B cell (primary cell): ENCODE results near the gene FBXL4. TPM values are rescaled to one million over a fixed set of nuclear protein-coding genes. Genes with fewer than 3 reads are reported as not detected.

Experiments used
- ATAC-seq: fragments of 200-7000 bp; cut with Tn5 transposase; one replicate; pipeline ENCODE4 v1.10.0; 2021; ENCODE audit warnings: low read depth, mild to moderate bottlenecking, moderate number of reproducible peaks, moderate library complexity
- CTCF ChIA-PET: fragments of 350-600 bp; sonication (Branson Sonifier 250); formaldehyde crosslinking; loops from one replicate; lab custom pipeline; 2021; ENCODE audit warnings: antibody characterized with exemption, inconsistent platforms; lab: Charles Lee
- POLR2A ChIA-PET: fragments of 350-600 bp; sonication (Branson Sonifier 250); formaldehyde crosslinking; loops from one replicate; lab custom pipeline; 2021; ENCODE audit warnings: antibody characterized with exemption; lab: Charles Lee
- DNase-seq: peaks from one replicate; pipeline ENCODE4 v3.0.0; 2013
- H2AFZ ChIP-seq: 2 replicates; pipeline ENCODE4 v1.6.1; 2012; ENCODE audit warnings: mild to moderate bottlenecking, low read depth, low read length; ENCODE audit not compliant: insufficient read depth, poor library complexity, severe bottlenecking
- H3K27ac ChIP-seq, 2 donors: 1 replicate in 1 of 2; 2 replicates in 1 of 2; pipeline ENCODE4 v1.5.1; 2012 to 2013; ENCODE audit warnings: low read length in 2 of 2, mild to moderate bottlenecking in 2 of 2, moderate library complexity in 1 of 2
- H3K27me3 ChIP-seq, 4 experiments: fragments of 200-600 bp in 1 of 4; sonication (generic) in 1 of 4; replicated peaks in 1 of 4; 1 replicate in 2 of 4; 2 replicates in 2 of 4; pipeline versions ENCODE4 v1.6.1 to v1.7.0; 2013 to 2016; ENCODE audit warnings: low read length in 3 of 4, mild to moderate bottlenecking in 2 of 4, mixed read lengths in 1 of 4, moderate library complexity in 1 of 4; ENCODE audit not compliant: insufficient read depth in 4 of 4, control insufficient read depth in 3 of 4; ENCODE audit errors: control extremely low read depth in 1 of 4
- H3K36me3 ChIP-seq, 2 experiments: replicated peaks in 1 of 2; 1 replicate in 1 of 2; 2 replicates in 1 of 2; pipeline versions ENCODE4 v1.6.1 to v1.7.1; 2013; ENCODE audit warnings: low read length in 1 of 2; ENCODE audit not compliant: insufficient read depth in 2 of 2, control insufficient read depth in 1 of 2; ENCODE audit errors: control extremely low read depth in 1 of 2, extremely low read depth in 1 of 2
- H3K4me1 ChIP-seq, 2 donors: fragments of 200-600 bp in 1 of 2; sonication (generic) in 1 of 2; 1 replicate in 1 of 2; 2 replicates in 1 of 2; pipeline versions ENCODE4 v1.5.1 to v1.6.1; 2013 to 2017; ENCODE audit warnings: low read length in 2 of 2; ENCODE audit not compliant: control insufficient read depth in 2 of 2, insufficient read depth in 2 of 2
- H3K4me2 ChIP-seq: replicated peaks from 2 replicates; pipeline ENCODE3; 2012; ENCODE audit warnings: mild to moderate bottlenecking, low read depth, low read length; ENCODE audit not compliant: poor library complexity, severe bottlenecking
- H3K4me3 ChIP-seq, 5 experiments: fragments of 200-600 bp in 1 of 5; sonication (generic) in 1 of 5; 1 replicate in 3 of 5; 2 replicates in 2 of 5; pipeline versions ENCODE4 v1.5.1 to v1.7.0; 2011 to 2016; ENCODE audit warnings: low read length in 4 of 5, mild to moderate bottlenecking in 4 of 5, low read depth in 2 of 5, control low read depth in 1 of 5, moderate library complexity in 1 of 5; ENCODE audit not compliant: insufficient read depth in 1 of 5; ENCODE audit errors: control extremely low read depth in 1 of 5, extremely low read depth in 1 of 5
- H3K79me2 ChIP-seq: fragments of 200-600 bp; sonication (generic); one replicate; pipeline ENCODE4 v1.6.0; 2016; ENCODE audit warnings: low read length; ENCODE audit not compliant: control insufficient read depth, insufficient read depth
- H3K9ac ChIP-seq: fragments of 200-600 bp; sonication (generic); 2 replicates; pipeline ENCODE4 v1.6.1; 2017; ENCODE audit warnings: mild to moderate bottlenecking, low read length, moderate library complexity
- H3K9me3 ChIP-seq, 3 donors: one replicate each; pipeline versions ENCODE4 v1.6.1 to v1.7.1; 2013; ENCODE audit warnings: low read length in 2 of 3; ENCODE audit not compliant: control insufficient read depth in 2 of 3, insufficient read depth in 1 of 3; ENCODE audit errors: control extremely low read depth in 1 of 3
- H4K20me1 ChIP-seq: 2 replicates; pipeline ENCODE4 v1.6.0; 2012; ENCODE audit warnings: mild to moderate bottlenecking, low read length; ENCODE audit not compliant: insufficient read depth, control insufficient read depth, poor library complexity, severe bottlenecking
- H3K27ac Mint-ChIP-seq: one replicate; pipeline ENCODE4 v1.8.0; 2021; ENCODE audit warnings: mixed read lengths
- H3K27me3 Mint-ChIP-seq: one replicate; pipeline ENCODE4 v1.8.0; 2021; ENCODE audit warnings: mixed read lengths
- H3K4me1 Mint-ChIP-seq: one replicate; pipeline ENCODE4 v1.8.0; 2021; ENCODE audit warnings: mixed read lengths
- H3K4me3 Mint-ChIP-seq: one replicate; pipeline ENCODE4 v1.8.0; 2021; ENCODE audit warnings: mixed read lengths
- H3K9me3 Mint-ChIP-seq: one replicate; pipeline ENCODE4 v1.8.0; 2022; ENCODE audit warnings: mixed read lengths; ENCODE audit not compliant: insufficient read depth
- CTCF ChIP-seq: fragments of 200-600 bp; IDR thresholded peaks from one replicate; pipeline ENCODE4 v1.8.0; 2022; ENCODE audit warnings: antibody characterized with exemption, mild to moderate bottlenecking
- EZH2 ChIP-seq: IDR thresholded peaks from 2 replicates; pipeline ENCODE4 v1.6.1; 2012; ENCODE audit warnings: borderline replicate concordance, low read depth, mild to moderate bottlenecking, moderate library complexity, low read length; ENCODE audit not compliant: insufficient read depth, poor library complexity, severe bottlenecking
- WGBS: methylation state at CpG from one replicate; pipeline ENCODE4 v1.1.5; 2013; ENCODE audit warnings: missing lambda C conversion rate; ENCODE audit not compliant: insufficient coverage; 5-methylcytosine and 5-hydroxymethylcytosine counted together
- intact Hi-C: fragments of 100-400 bp; cut with micrococcal nuclease; formaldehyde crosslinking; loops from one replicate; pipeline ENCODE4 v1.10.0; 2022
- polyA minus RNA-seq: library from RNA; depleted of rRNA, polyadenylated mRNA; stranded (reverse); fragments of >200 nt; gene quantifications from 2 replicates; pipeline ENCODE4 v1.2.3, GENCODE V29; 2012
- polyA plus RNA-seq: library from polyadenylated mRNA; depleted of rRNA; stranded (reverse); fragments of >200 nt; gene quantifications from 2 replicates; pipeline ENCODE4 v1.2.3, GENCODE V29; 2012
- total RNA-seq, 2 donors: library from RNA; stranded (reverse); fragments of 120-200 nt in 1 of 2; gene quantifications; 1 replicate in 1 of 2; 2 replicates in 1 of 2; pipeline versions ENCODE4 v1.2.3 to v1.2.4, GENCODE V29; 2013 to 2022

FBXL4 gene
- total RNA-seq, result 22.0 and 22.5 TPM in 2 replicates
- 23.2 TPM for total RNA-seq (2013)
- polyA plus RNA-seq, result 9.2 and 11.7 TPM in 2 replicates
- polyA minus RNA-seq, result 11.5 and 14.6 TPM in 2 replicates

DNA sequence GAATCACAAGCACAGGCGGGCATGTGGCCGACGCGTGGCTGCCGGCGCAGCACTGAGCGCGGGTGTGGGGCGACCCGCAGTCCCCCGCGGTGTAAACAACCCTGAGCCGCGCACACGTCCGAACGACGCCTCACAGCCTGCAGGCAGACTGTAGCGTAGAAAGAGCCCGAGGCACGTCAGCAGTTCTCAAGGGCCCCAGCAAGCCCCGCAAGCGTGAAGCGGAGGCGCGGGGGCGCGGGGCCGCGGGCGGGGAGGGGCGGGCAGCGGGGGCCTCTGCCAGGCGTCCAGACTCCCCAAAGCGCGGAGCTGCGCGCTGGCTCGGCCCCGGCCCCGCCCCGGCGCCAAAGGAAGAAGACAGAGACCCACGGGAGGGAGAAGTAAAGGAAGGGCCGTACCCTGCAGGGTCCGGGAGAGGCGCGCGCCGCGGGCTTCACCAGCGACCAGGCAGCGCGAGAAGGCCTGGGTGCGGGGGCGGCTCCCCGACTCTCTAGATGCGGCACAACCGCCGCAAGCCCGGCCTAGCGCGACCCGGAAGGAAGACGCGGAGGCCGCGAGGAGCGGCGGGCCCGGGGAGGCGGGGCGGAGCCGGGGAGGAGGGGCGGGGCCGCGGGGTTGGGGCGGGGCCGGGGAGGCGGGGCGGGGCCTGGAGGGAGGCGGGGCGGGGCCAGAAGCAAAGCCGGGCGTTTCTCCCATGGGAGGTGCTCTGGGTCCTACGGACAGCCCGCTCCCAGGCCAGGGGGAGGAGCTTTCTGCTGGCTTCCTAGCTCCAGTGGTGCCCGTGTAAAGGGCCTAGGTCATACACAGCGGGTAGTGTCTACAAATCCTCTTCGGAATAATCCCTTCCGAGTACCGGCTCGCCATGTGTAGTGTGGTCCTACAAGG, at the start of gene FBXL4:
Gene FBXL4 (minus strand): TSS at position 536 of the 882 bp plus-strand sequence. CDS start 20,958 bp downstream, outside the sequence.
- peak within 1 kb of the TSS; percentile 91 for H3K4me3 Mint-ChIP-seq
- H3K79me2 ChIP-seq, result peaks cover 45% of the 10 kb centered on the region
- intact Hi-C loops, result loop anchor here (1.0 to 5.0 kb wide), 7 partner anchors 15 to 1935 kb away; partner anchors contain the start of genes ASCC3, MMS22L and POU3F2
- peaks cover 0 to 2% (median 0%) of the 10 kb centered on the region in 3 donors for H3K9me3 ChIP-seq
- H3K27me3 ChIP-seq, result no peaks in the 10 kb centered on the region
- peaks cover 30% of the 10 kb centered on the region for H3K4me1 Mint-ChIP-seq
- DNase-seq, result peak; percentile 88
- peak within 1 kb of the TSS; percentile 71 to 79 for H3K27ac ChIP-seq
- peak within 1 kb of the TSS; percentile 72 to 93 (median 76) for H3K4me3 ChIP-seq
- peak within 1 kb of the TSS; percentile 87 for H3K4me2 ChIP-seq
- H3K4me1 ChIP-seq, result peaks cover 26 to 27% of the 10 kb centered on the region in 2 donors
- peak; percentile 83 for ATAC-seq
- TF ChIP-seq CTCF (no peak), EZH2 (no peak)
- peaks cover 6% of the 10 kb centered on the region for H3K9me3 Mint-ChIP-seq
- H3K36me3 ChIP-seq, result peaks cover 0 to 4% of the 10 kb centered on the region in 2 experiments
- POLR2A ChIA-PET, result no interaction called here
- peak within 1 kb of the TSS; percentile 87 for H3K9ac ChIP-seq
- WGBS, result 4% methylated on average over 72 of the region's 93 CpGs
- CTCF ChIA-PET, result no interaction called here
- peak within 1 kb of the TSS; percentile 88 for H2AFZ ChIP-seq
- peak within 1 kb of the TSS; percentile 93 for H3K27ac Mint-ChIP-seq
- H4K20me1 ChIP-seq, result peaks cover 22% of the 10 kb centered on the region
- H3K27me3 Mint-ChIP-seq, result peaks cover 3% of the 10 kb centered on the region

DNA sequence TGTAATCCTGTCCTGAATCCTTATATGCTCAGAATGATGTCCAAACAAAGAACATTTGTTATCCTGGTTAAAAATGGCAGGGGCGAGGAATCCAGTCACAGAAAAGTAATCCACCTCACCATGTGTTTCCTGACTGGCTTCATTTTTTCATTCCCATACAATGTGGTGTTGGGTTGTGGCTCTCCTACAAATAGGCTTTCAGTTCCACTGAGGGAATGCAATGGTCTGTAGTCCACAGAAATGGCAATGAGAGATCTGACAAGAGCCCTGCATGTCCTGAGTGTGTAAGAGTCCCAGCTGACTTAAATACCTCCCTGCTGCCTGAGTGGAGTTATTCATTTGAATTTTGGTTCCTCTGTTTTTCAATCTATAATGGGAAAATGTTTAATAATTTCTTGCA, 47.4 kb upstream of the FBXL4 start:
- peaks cover 30% of the 10 kb centered on the region for H3K27me3 Mint-ChIP-seq
- Histone ChIP-seq H3K79me2 (no peaks in the 10 kb centered on the region), H3K4me2 (no peak overlapping the region), H4K20me1 (no peaks in the 10 kb centered on the region), H3K27me3 (peaks cover 0 to 4% (median 0%) of the 10 kb centered on the region in 4 experiments), H2AFZ (no peak overlapping the region), H3K27ac (no peak overlapping the region), H3K9me3 (no peaks in the 10 kb centered on the region), H3K36me3 (no peaks in the 10 kb centered on the region), H3K9ac (no peak overlapping the region), H3K4me3 (no peak overlapping the region), H3K4me1 (no peaks in the 10 kb centered on the region)
- H3K4me3 Mint-ChIP-seq, result no peak overlapping the region
- intact Hi-C loops, result no loop called here
- no peaks in the 10 kb centered on the region for H3K9me3 Mint-ChIP-seq
- no peaks in the 10 kb centered on the region for H3K4me1 Mint-ChIP-seq
- POLR2A ChIA-PET, result no interaction called here
- TF ChIP-seq CTCF, result no peak
- TF ChIP-seq EZH2, result no peak
- WGBS, result no CpG with 5 or more reads among the region's 1 CpG
- no peak for DNase-seq
- no peak for ATAC-seq
- CTCF ChIA-PET, result no interaction called here
- no peak overlapping the region for H3K27ac Mint-ChIP-seq
